Measurements from ENCODE around the gene SLC25A33.

DNA sequence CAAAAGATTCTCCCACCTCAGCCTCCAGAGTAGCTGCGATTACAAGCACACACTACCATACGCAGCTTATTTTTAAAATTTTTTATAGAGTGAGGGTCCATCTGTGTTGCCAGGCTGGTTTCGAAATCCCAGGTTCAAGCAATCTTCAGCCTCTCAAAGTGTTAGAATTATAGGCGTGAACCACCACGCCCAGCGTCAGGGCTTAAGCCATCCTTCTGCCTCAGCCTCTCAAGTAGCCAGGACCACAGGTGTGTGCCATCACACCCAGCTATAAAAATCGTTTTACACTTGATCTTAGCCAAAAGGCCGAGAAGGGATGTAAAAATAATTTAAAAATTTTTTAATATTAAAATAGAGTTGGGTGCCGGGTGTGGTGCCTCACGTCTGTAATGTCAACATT, 4.3 kb upstream of the SLC25A33 start:
- TF ChIP-seq RAD21 (conservative IDR thresholded peaks at IDR 0.05) (no peak), EZH2 (IDR thresholded peaks at IDR 0.05; ENCODE audit: borderline replicate concordance, insufficient read depth, low read length, poor library complexity, severe bottlenecking) (no peak), POLR2AphosphoS5 (IDR thresholded peaks at IDR 0.05) (no peak), SMC3 (conservative IDR thresholded peaks at IDR 0.05; ENCODE audit: poor library complexity) (no peak)
- TF ChIP-seq, protein P1, sequence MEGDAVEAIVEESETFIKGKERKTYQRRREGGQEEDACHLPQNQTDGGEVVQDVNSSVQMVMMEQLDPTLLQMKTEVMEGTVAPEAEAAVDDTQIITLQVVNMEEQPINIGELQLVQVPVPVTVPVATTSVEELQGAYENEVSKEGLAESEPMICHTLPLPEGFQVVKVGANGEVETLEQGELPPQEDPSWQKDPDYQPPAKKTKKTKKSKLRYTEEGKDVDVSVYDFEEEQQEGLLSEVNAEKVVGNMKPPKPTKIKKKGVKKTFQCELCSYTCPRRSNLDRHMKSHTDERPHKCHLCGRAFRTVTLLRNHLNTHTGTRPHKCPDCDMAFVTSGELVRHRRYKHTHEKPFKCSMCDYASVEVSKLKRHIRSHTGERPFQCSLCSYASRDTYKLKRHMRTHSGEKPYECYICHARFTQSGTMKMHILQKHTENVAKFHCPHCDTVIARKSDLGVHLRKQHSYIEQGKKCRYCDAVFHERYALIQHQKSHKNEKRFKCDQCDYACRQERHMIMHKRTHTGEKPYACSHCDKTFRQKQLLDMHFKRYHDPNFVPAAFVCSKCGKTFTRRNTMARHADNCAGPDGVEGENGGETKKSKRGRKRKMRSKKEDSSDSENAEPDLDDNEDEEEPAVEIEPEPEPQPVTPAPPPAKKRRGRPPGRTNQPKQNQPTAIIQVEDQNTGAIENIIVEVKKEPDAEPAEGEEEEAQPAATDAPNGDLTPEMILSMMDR (IDR thresholded peaks at IDR 0.05; ENCODE audit: poor library complexity, severe bottlenecking) = no peak
- TF ChIP-seq, protein P2, sequence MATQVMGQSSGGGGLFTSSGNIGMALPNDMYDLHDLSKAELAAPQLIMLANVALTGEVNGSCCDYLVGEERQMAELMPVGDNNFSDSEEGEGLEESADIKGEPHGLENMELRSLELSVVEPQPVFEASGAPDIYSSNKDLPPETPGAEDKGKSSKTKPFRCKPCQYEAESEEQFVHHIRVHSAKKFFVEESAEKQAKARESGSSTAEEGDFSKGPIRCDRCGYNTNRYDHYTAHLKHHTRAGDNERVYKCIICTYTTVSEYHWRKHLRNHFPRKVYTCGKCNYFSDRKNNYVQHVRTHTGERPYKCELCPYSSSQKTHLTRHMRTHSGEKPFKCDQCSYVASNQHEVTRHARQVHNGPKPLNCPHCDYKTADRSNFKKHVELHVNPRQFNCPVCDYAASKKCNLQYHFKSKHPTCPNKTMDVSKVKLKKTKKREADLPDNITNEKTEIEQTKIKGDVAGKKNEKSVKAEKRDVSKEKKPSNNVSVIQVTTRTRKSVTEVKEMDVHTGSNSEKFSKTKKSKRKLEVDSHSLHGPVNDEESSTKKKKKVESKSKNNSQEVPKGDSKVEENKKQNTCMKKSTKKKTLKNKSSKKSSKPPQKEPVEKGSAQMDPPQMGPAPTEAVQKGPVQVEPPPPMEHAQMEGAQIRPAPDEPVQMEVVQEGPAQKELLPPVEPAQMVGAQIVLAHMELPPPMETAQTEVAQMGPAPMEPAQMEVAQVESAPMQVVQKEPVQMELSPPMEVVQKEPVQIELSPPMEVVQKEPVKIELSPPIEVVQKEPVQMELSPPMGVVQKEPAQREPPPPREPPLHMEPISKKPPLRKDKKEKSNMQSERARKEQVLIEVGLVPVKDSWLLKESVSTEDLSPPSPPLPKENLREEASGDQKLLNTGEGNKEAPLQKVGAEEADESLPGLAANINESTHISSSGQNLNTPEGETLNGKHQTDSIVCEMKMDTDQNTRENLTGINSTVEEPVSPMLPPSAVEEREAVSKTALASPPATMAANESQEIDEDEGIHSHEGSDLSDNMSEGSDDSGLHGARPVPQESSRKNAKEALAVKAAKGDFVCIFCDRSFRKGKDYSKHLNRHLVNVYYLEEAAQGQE (IDR thresholded peaks at IDR 0.05; ENCODE audit: borderline replicate concordance) = no peak

Data from neural cell (in vitro differentiated cells).